CD8-positive, alpha-beta memory T cell (primary cell): Measurements from ENCODE around the gene MCL1. TPM values are rescaled to one million over a fixed set of nuclear protein-coding genes. Genes with fewer than 3 reads are reported as not detected.

ENCODE experiments used
- CTCF ChIA-PET: fragments of 350-600 bp; sonication (Branson Sonifier 250); formaldehyde crosslinking; loops from one replicate; lab custom pipeline; 2021; ENCODE audit warnings: antibody characterized with exemption; lab: Charles Lee
- POLR2A ChIA-PET: fragments of 350-600 bp; sonication (Branson Sonifier 250); formaldehyde crosslinking; loops from one replicate; lab custom pipeline; 2021; ENCODE audit warnings: antibody characterized with exemption; lab: Charles Lee
- DNase-seq, 5 donors: peaks; one replicate each; pipeline versions ENCODE4 v3.0.0 to v3.0.0-alpha.2; 2020 to 2022; ENCODE audit warnings: mixed read lengths in 1 of 5
- H3K27ac ChIP-seq: one replicate; pipeline ENCODE4 v1.7.0; 2013; ENCODE audit warnings: low read depth, mild to moderate bottlenecking, low read length, moderate library complexity
- H3K27me3 ChIP-seq: 2 replicates; pipeline ENCODE4 v1.7.0; 2013; ENCODE audit warnings: low read length, mild to moderate bottlenecking; ENCODE audit not compliant: insufficient read depth, poor library complexity, severe bottlenecking
- H3K36me3 ChIP-seq: 2 replicates; pipeline ENCODE4 v1.7.0; 2013; ENCODE audit warnings: mild to moderate bottlenecking, low read length, moderate library complexity; ENCODE audit not compliant: insufficient read depth
- H3K4me1 ChIP-seq: 2 replicates; pipeline ENCODE4 v1.7.0; 2013; ENCODE audit warnings: mild to moderate bottlenecking, low read length, moderate library complexity; ENCODE audit not compliant: insufficient read depth
- H3K4me3 ChIP-seq: 2 replicates; pipeline ENCODE4 v1.7.0; 2013; ENCODE audit warnings: mild to moderate bottlenecking, low read length
- H3K9me3 ChIP-seq: 2 replicates; pipeline ENCODE4 v1.7.0; 2013; ENCODE audit warnings: mild to moderate bottlenecking, low read length
- H3K27ac Mint-ChIP-seq, 8 donors: one replicate each; pipeline ENCODE4 v1.8.0; 2020 to 2021; ENCODE audit warnings: mixed read lengths in 8 of 8, mild to moderate bottlenecking in 6 of 8, inconsistent platforms in 3 of 8, moderate library complexity in 3 of 8
- H3K27me3 Mint-ChIP-seq, 2 donors: one replicate each; pipeline ENCODE4 v1.8.0; 2020 to 2021; ENCODE audit warnings: mixed read lengths in 2 of 2, mild to moderate bottlenecking in 1 of 2, moderate library complexity in 1 of 2
- H3K36me3 Mint-ChIP-seq, 3 donors: one replicate each; pipeline ENCODE4 v1.8.0; 2020 to 2021; ENCODE audit warnings: mixed read lengths in 3 of 3, inconsistent platforms in 1 of 3, mild to moderate bottlenecking in 1 of 3
- H3K4me1 Mint-ChIP-seq, 3 donors: one replicate each; pipeline ENCODE4 v1.8.0; 2020 to 2021; ENCODE audit warnings: mixed read lengths in 3 of 3, inconsistent platforms in 1 of 3, mild to moderate bottlenecking in 1 of 3
- H3K4me3 Mint-ChIP-seq, 7 donors: one replicate each; pipeline ENCODE4 v1.8.0; 2020 to 2021; ENCODE audit warnings: mixed read lengths in 7 of 7, mild to moderate bottlenecking in 6 of 7, moderate library complexity in 4 of 7, inconsistent platforms in 2 of 7
- H3K9me3 Mint-ChIP-seq, 5 donors: one replicate each; pipeline ENCODE4 v1.8.0; 2020 to 2022; ENCODE audit warnings: mixed read lengths in 5 of 5, mild to moderate bottlenecking in 3 of 5, moderate library complexity in 2 of 5, inconsistent platforms in 1 of 5
- polyA plus RNA-seq: library from polyadenylated mRNA; unstranded; fragments of 300-500 nt; fragmentation: Illumina TruSeq; gene quantifications from one replicate; pipeline ENCODE4 v1.2.3, GENCODE V29; 2021
- total RNA-seq, 2 experiments: library from RNA; stranded (reverse); gene quantifications; one replicate each; pipeline ENCODE4 v1.2.3, GENCODE V29; 2021

The MCL1 gene
- total and polyA plus RNA-seq, 3 experiments from 2014 or later: 168 to 216 (median 211) TPM

- H3K4me1 ChIP-seq: no peaks in the 10 kb centered on the region
- H3K27me3 Mint-ChIP-seq: peaks cover 0 to 18% of the 10 kb centered on the region in 2 donors
- H3K27me3 ChIP-seq: no peaks in the 10 kb centered on the region
- H3K9me3 Mint-ChIP-seq: peaks cover 0 to 4% (median 4%) of the 10 kb centered on the region in 5 donors
- H3K36me3 ChIP-seq: peaks cover 39% of the 10 kb centered on the region
- ChIA-PET POLR2A (interaction anchor here (0.6 to 12.5 kb wide), 16 partner anchors 10 to 693 kb away, joined by 3 to 486 read pairs (median 6); partner anchors contain the start of genes CTSS, ENSA, GOLPH3L and RPRD2), CTCF (interaction anchor here (1.1 to 16.7 kb wide), 9 partner anchors 9 to 49 kb away, joined by 3 to 325 read pairs (median 5); partner anchors contain the start of gene ENSA)
- peak overlapping the region; percentile 76 for H3K4me3 ChIP-seq
- no peak for DNase-seq
- H3K27ac Mint-ChIP-seq: peak overlapping the region; percentile 90 to 98 (median 96)
- peak overlapping the region; percentile 85 to 100 (median 96) for H3K4me3 Mint-ChIP-seq
- peak overlapping the region; percentile 99 for H3K27ac ChIP-seq
- H3K36me3 Mint-ChIP-seq: peaks cover 37 to 42% (median 40%) of the 10 kb centered on the region in 3 donors
- H3K9me3 ChIP-seq: no peaks in the 10 kb centered on the region
- peaks cover 25 to 32% (median 31%) of the 10 kb centered on the region in 3 donors for H3K4me1 Mint-ChIP-seq
Observed at GRCh38 chr1:150579945-150580642, 684 bp upstream of the MCL1 start.

GRCh38 chr1:150578272-150579109 lies 919 bp downstream of the MCL1 start:
- peaks cover 0 to 18% of the 10 kb centered on the region in 2 donors for H3K27me3 Mint-ChIP-seq
- H3K9me3 Mint-ChIP-seq: peaks cover 0 to 4% (median 4%) of the 10 kb centered on the region in 5 donors
- peaks cover 37 to 47% (median 47%) of the 10 kb centered on the region in 3 donors for H3K4me1 Mint-ChIP-seq
- CTCF ChIA-PET: interaction anchor here (0.9 to 16.7 kb wide), 4 partner anchors 9 to 51 kb away, joined by 3 to 325 read pairs (median 35); partner anchors contain the start of gene ENSA
- Histone ChIP-seq H3K4me3 (peak overlapping the region; percentile 68), H3K27ac (peak overlapping the region; percentile 99), H3K27me3 (no peaks in the 10 kb centered on the region), H3K36me3 (peaks cover 51% of the 10 kb centered on the region), H3K4me1 (peaks cover 10% of the 10 kb centered on the region), H3K9me3 (no peaks in the 10 kb centered on the region)
- POLR2A ChIA-PET: interaction anchor here (0.6 to 12.5 kb wide), 12 partner anchors 8 to 933 kb away, joined by 4 to 486 read pairs (median 10); partner anchors contain the start of genes CGN, CTSS, ENSA and RPRD2
- H3K36me3 Mint-ChIP-seq: peaks cover 47 to 57% (median 48%) of the 10 kb centered on the region in 3 donors
- peak overlapping the region; percentile 94 to 99 (median 97) for H3K27ac Mint-ChIP-seq
- H3K4me3 Mint-ChIP-seq: peak overlapping the region; percentile 96 to 100 (median 99)
- DNase-seq: peak; percentile 10 to 65 (median 45)

DNA sequence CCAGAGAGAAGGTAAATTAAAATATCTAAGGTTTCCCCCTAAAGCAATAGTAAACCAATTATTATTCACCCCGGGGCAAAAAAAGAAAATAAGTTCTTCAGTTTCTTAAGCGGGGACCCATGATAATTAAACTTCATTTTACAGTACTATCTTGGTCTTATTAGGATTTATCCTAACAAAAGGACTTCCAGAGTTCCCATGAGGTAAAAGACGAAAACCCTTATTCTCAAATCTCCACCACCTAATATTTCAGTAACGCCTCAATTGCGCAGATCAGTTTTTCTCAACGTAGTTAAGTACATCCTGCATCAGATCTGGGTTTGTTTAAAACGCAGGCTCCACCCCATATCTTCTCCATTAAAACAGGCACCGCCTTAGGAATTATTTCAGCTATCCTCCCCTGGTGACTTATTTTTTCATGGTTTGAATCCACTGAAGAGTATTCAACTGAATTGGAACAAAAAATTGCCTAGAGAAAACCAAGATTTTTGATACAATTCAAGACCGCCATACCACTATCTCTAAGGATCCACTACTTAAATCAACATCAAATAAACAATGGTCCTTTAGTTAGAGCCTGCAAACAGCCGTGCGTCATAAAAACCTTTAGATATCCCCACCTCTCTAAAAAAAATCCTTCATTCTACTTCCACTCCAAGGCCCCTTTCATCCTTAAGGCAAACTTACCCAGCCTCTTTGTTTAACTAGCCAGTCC lies 1.7 kb downstream of the MCL1 start:
- H3K4me1 ChIP-seq: peaks cover 18% of the 10 kb centered on the region
- H3K4me3 Mint-ChIP-seq: peak overlapping the region; percentile 96 to 100 (median 99)

DNA sequence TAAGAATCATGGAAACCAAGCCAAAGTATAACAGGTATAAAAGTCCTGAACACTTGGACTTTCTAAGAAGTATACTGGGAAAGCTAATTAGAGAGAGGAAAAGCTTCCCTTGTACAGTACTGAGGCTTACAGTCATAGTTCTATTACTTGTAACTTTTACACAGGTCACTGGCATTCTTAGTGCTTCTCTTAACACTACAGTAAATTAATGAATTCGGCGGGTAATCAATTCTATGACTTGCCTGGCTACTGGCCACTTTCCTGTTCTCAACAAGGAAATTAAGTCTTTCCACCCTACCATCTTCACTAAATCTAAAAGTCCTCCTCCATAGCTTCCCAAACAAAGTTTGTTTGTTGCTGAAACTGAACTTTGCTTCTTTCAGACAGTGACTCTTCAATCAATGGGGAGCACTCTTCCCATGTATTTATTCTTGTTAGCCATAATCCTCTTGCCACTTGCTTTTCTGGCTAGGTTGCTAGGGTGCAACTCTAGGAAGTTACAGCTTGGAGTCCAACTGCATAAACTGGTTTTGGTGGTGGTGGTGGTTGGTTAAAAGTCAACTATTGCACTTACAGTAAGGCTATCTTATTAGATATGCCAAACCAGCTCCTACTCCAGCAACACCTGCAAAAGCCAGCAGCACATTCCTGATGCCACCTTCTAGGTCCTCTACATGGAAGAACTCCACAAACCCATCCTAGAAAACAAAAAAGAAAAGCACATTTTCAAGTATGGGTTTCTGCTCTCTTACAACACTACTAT lies 2.4 kb downstream of the MCL1 start:
- Mint-ChIP-seq H3K27ac (peak overlapping the region; percentile 94 to 99 (median 97)), H3K27me3 (peaks cover 0 to 18% of the 10 kb centered on the region in 2 donors), H3K4me3 (peak overlapping the region; percentile 96 to 100 (median 99)), H3K4me1 (peaks cover 46 to 57% (median 56%) of the 10 kb centered on the region in 3 donors), H3K36me3 (peaks cover 51 to 71% (median 54%) of the 10 kb centered on the region in 3 donors), H3K9me3 (peaks cover 0 to 4% (median 4%) of the 10 kb centered on the region in 5 donors)
- peak in 1 of 5 donors; percentile 18 for DNase-seq
- Histone ChIP-seq H3K4me3 (peak overlapping the region; percentile 68), H3K9me3 (no peaks in the 10 kb centered on the region), H3K27me3 (no peaks in the 10 kb centered on the region), H3K36me3 (peaks cover 58% of the 10 kb centered on the region), H3K4me1 (peaks cover 25% of the 10 kb centered on the region), H3K27ac (peak overlapping the region; percentile 99)
- POLR2A ChIA-PET: interaction anchor here (3.2 to 12.5 kb wide), 3 partner anchors 14 to 52 kb away, joined by 18 to 486 read pairs (median 42); partner anchors contain the start of gene ENSA
- CTCF ChIA-PET: interaction anchor here (1.3 to 16.7 kb wide), 4 partner anchors 8 to 44 kb away, joined by 3 to 325 read pairs (median 30); no protein-coding TSS in a partner anchor

More for the DNA sequence above, 1.7 kb downstream of the MCL1 start:
- peaks cover 0 to 18% of the 10 kb centered on the region in 2 donors for H3K27me3 Mint-ChIP-seq
- H3K9me3 ChIP-seq: no peaks in the 10 kb centered on the region
- H3K36me3 ChIP-seq: peaks cover 58% of the 10 kb centered on the region
- ChIA-PET POLR2A (interaction anchor here (0.6 to 12.5 kb wide), 5 partner anchors 7 to 934 kb away, joined by 4 to 486 read pairs (median 31); partner anchors contain the start of genes CGN and ENSA), CTCF (interaction anchor here (0.9 to 16.7 kb wide), 4 partner anchors 8 to 44 kb away, joined by 3 to 325 read pairs (median 30); no protein-coding TSS in a partner anchor)
- peak overlapping the region; percentile 99 for H3K27ac ChIP-seq
- H3K4me1 Mint-ChIP-seq: peaks cover 44 to 55% (median 55%) of the 10 kb centered on the region in 3 donors
- peaks cover 0 to 4% (median 4%) of the 10 kb centered on the region in 5 donors for H3K9me3 Mint-ChIP-seq
- peak overlapping the region; percentile 94 to 99 (median 97) for H3K27ac Mint-ChIP-seq
- H3K27me3 ChIP-seq: no peaks in the 10 kb centered on the region
- H3K36me3 Mint-ChIP-seq: peaks cover 51 to 65% (median 55%) of the 10 kb centered on the region in 3 donors
- peak in 2 of 5 donors; percentile 61 to 74 for DNase-seq
- peak overlapping the region; percentile 68 for H3K4me3 ChIP-seq

- H3K27ac Mint-ChIP-seq: peak overlapping the region; percentile 74 to 99 (median 92)
- Histone ChIP-seq H3K4me1 (peaks cover 30% of the 10 kb centered on the region), H3K4me3 (peak overlapping the region; percentile 68), H3K36me3 (peaks cover 58% of the 10 kb centered on the region), H3K27me3 (no peaks in the 10 kb centered on the region), H3K27ac (peak overlapping the region; percentile 99), H3K9me3 (no peaks in the 10 kb centered on the region)
- peak overlapping the region; percentile 96 to 100 (median 99) for H3K4me3 Mint-ChIP-seq
- peaks cover 51 to 76% (median 54%) of the 10 kb centered on the region in 3 donors for H3K36me3 Mint-ChIP-seq
- H3K27me3 Mint-ChIP-seq: peaks cover 0 to 18% of the 10 kb centered on the region in 2 donors
- POLR2A ChIA-PET: interaction anchor here (5.7 to 12.5 kb wide), 2 partner anchors 13 to 53 kb away, joined by 42 to 486 read pairs; partner anchors contain the start of gene ENSA
- H3K9me3 Mint-ChIP-seq: peaks cover 0 to 4% (median 4%) of the 10 kb centered on the region in 5 donors
- CTCF ChIA-PET: interaction anchor here (0.6 to 16.7 kb wide), 5 partner anchors 7 to 45 kb away, joined by 3 to 325 read pairs (median 3); no protein-coding TSS in a partner anchor
- no peak for DNase-seq
- H3K4me1 Mint-ChIP-seq: peaks cover 47 to 64% (median 56%) of the 10 kb centered on the region in 3 donors
Observed at GRCh38 chr1:150576367-150576711, 3.1 kb downstream of the MCL1 start.
